ENCODE results near the gene ADPRHL1.

DNA sequence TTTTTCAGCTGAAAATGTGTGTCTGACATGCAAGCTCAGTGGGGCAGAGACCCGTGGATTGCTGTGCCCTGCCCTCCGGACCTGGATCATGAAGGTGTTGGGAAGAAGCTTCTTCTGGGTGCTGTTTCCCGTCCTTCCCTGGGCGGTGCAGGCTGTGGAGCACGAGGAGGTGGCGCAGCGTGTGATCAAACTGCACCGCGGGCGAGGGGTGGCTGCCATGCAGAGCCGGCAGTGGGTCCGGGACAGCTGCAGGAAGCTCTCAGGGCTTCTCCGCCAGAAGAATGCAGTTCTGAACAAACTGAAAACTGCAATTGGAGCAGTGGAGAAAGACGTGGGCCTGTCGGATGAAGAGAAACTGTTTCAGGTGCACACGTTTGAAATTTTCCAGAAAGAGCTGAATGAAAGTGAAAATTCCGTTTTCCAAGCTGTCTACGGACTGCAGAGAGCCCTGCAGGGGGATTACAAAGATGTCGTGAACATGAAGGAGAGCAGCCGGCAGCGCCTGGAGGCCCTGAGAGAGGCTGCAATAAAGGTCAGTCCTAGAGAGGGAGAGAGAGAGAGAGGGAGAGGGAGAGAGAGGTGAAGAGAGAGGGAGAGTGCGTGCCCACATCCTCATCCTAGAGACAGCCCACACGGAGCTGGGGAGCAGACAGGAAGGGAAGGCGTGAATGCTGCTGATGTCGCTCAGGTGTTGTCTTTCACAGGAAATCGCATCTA is 42.4 kb upstream of the ADPRHL1 start:
- no peak for TF ChIP-seq CTCF (optimal IDR thresholded peaks at IDR 0.05 in 1 of 3, IDR thresholded peaks at IDR 0.05 in 1 of 3, conservative IDR thresholded peaks at IDR 0.05 in 1 of 3; ENCODE audit: extremely low read depth in 1 of 3, insufficient read depth in 2 of 3, low read length in 3 of 3)
- TF ChIP-seq EZH2 (IDR thresholded peaks at IDR 0.05; ENCODE audit: low read length), result no peak

Measured in keratinocyte (primary cell).